Lower leg skin (tissue), 3 donors: ENCODE data around the gene SNX5.

Source experiments
- POLR2A ChIP-seq, 2 donors: fragments of 450-650 bp; IDR thresholded peaks; one replicate each; pipeline ENCODE4 v1.6.1; 2016 to 2017; ENCODE audit warnings: antibody characterized with exemption in 2 of 2, mild to moderate bottlenecking in 1 of 2, moderate library complexity in 1 of 2
- TF ChIP-seq, protein P1 (sequence below), 3 donors: fragments of 450-650 bp; IDR thresholded peaks; one replicate each; pipeline ENCODE4 v1.5.1; 2016; ENCODE audit warnings: antibody characterized with exemption in 3 of 3, mild to moderate bottlenecking in 3 of 3, moderate library complexity in 2 of 3

DNA sequence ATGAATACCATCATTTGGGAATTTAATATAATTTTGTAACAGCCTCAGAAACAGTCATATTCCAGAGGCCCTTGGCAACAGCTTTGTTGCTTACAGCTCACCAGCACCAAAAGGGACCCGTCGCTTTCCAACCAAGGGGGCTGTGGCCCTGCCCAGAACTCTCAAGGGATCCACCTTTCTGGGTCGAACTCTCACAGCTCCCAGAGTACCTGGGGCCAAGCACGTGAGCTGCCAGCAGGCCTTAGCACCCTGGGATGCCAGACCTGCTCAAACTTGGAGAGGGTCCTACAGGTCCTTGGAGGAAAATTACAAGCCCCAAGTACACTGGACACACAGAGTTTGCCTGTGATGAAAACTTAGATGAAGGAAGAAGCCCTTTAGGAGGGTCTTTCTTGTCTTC is 66.6 kb downstream of the SNX5 start:
- TF ChIP-seq, protein P1, sequence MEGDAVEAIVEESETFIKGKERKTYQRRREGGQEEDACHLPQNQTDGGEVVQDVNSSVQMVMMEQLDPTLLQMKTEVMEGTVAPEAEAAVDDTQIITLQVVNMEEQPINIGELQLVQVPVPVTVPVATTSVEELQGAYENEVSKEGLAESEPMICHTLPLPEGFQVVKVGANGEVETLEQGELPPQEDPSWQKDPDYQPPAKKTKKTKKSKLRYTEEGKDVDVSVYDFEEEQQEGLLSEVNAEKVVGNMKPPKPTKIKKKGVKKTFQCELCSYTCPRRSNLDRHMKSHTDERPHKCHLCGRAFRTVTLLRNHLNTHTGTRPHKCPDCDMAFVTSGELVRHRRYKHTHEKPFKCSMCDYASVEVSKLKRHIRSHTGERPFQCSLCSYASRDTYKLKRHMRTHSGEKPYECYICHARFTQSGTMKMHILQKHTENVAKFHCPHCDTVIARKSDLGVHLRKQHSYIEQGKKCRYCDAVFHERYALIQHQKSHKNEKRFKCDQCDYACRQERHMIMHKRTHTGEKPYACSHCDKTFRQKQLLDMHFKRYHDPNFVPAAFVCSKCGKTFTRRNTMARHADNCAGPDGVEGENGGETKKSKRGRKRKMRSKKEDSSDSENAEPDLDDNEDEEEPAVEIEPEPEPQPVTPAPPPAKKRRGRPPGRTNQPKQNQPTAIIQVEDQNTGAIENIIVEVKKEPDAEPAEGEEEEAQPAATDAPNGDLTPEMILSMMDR (IDR thresholded peaks at IDR 0.05): no peak
- no peak for TF ChIP-seq POLR2A (IDR thresholded peaks at IDR 0.05)
